C4-2B (cell line): ENCODE data around the gene LAMA5.

Source experiments
- CTCF ChIP-seq: fragments of 450-650 bp; conservative IDR thresholded peaks from 2 replicates; pipeline ENCODE4 v1.5.1; 2017; ENCODE audit warnings: mild to moderate bottlenecking
- ZFX ChIP-seq: fragments of 450-650 bp; IDR thresholded peaks from 2 replicates; pipeline ENCODE4 v1.6.1; 2017

- no peak for TF ChIP-seq CTCF
- TF ChIP-seq ZFX: no peak
These were observed 36.4 kb downstream of the LAMA5 start for GRCh38 chr20:62330576-62331317.
